GM12878 (cell line): ENCODE measurements around the gene THAP7. TPM values are rescaled to one million over a fixed set of nuclear protein-coding genes. Genes with fewer than 3 reads are reported as not detected.

Source experiments
- ATAC-seq: fragments of 200-7000 bp; cut with Tn5 transposase; 3 replicates; pipeline ENCODE4 v1.9.1; 2020; ENCODE audit warnings: mild to moderate bottlenecking, moderate library complexity
- BruUV-seq: library from RNA; stranded (reverse); fragments of 400-500 nt; replicated peaks from 2 replicates; lab custom pipeline; 2021; lab: Mats Ljungman, UMichigan
- CTCF ChIA-PET: fragments of 300-600 bp; sonication (Branson Sonifier 250); formaldehyde crosslinking; extraction: SDS; loops from one replicate; lab custom pipeline; 2021; ENCODE audit warnings: inconsistent platforms; lab: Yijun Ruan, JAX
- POLR2A ChIA-PET: fragments of 350-600 bp; formaldehyde crosslinking; extraction: SDS; loops from one replicate; lab custom pipeline; 2021; ENCODE audit warnings: inconsistent platforms; lab: Charles Lee
- RAD21 ChIA-PET: fragments of 300-600 bp; sonication (Branson Sonifier 250); formaldehyde crosslinking; loops from one replicate; lab custom pipeline; 2023; ENCODE audit warnings: antibody characterized with exemption; ENCODE audit not compliant: unreplicated experiment; lab: Charles Lee
- SMC1A ChIA-PET: fragments of 300-600 bp; sonication (Branson Sonifier 250); formaldehyde crosslinking; loops from one replicate; lab custom pipeline; 2023; ENCODE audit not compliant: unreplicated experiment, uncharacterized antibody; lab: Charles Lee
- DNase-seq: peaks from one replicate; pipeline ENCODE4 v3.0.0-alpha.2; 2011; ENCODE audit warnings: low read depth, low spot score
- FAIRE-seq: peaks from 3 replicates; lab custom pipeline; 2011; peaks lifted over from hg19 to GRCh38; lab: Jason Lieb, UNC
- H2AFZ ChIP-seq: 2 replicates; pipeline ENCODE4 v1.6.0; 2011; ENCODE audit warnings: low read depth, low read length, control low read depth; ENCODE audit not compliant: control insufficient read depth
- H3K27ac ChIP-seq: 2 replicates; pipeline ENCODE4 v1.5.1; 2011; ENCODE audit warnings: control low read depth; ENCODE audit not compliant: control insufficient read depth, insufficient read depth
- H3K27me3 ChIP-seq, 2 experiments: replicated peaks in 1 of 2; 2 replicates each; pipeline versions ENCODE4 v1.6.0 to v1.6.1; 2011; ENCODE audit warnings: low read length in 1 of 2; ENCODE audit not compliant: control insufficient read depth in 2 of 2, insufficient read depth in 2 of 2
- H3K36me3 ChIP-seq, 2 experiments: 2 replicates each; pipeline ENCODE4 v1.5.1; 2011; ENCODE audit warnings: low read length in 1 of 2; ENCODE audit not compliant: control insufficient read depth in 2 of 2, insufficient read depth in 2 of 2
- H3K4me1 ChIP-seq: 2 replicates; pipeline ENCODE4 v1.6.1; 2011; ENCODE audit warnings: mild to moderate bottlenecking, low read length, moderate library complexity, mixed read lengths; ENCODE audit not compliant: control insufficient read depth, insufficient read depth
- H3K4me2 ChIP-seq: 2 replicates; pipeline ENCODE4 v1.6.0; 2011; ENCODE audit warnings: control low read depth; ENCODE audit not compliant: control insufficient read depth, insufficient read depth
- H3K4me3 ChIP-seq: fragments of 200-600 bp; sonication (generic); 2 replicates; pipeline ENCODE4 v1.5.1; 2016
- H3K79me2 ChIP-seq: 2 replicates; pipeline ENCODE4 v1.6.0; 2011; ENCODE audit warnings: low read length; ENCODE audit not compliant: control insufficient read depth, insufficient read depth
- H3K9ac ChIP-seq: 2 replicates; pipeline ENCODE4 v1.8.0; 2011; ENCODE audit warnings: low read length, control low read depth, mixed read lengths; ENCODE audit not compliant: control insufficient read depth, insufficient read depth
- H3K9me3 ChIP-seq: replicated peaks from 3 replicates; pipeline ENCODE4 v1.5.1; 2011; ENCODE audit warnings: mild to moderate bottlenecking, low read length; ENCODE audit not compliant: control insufficient read depth, insufficient read depth
- H4K20me1 ChIP-seq: 2 replicates; pipeline ENCODE4 v1.6.0; 2011; ENCODE audit not compliant: control insufficient read depth, insufficient read depth
- ASH2L ChIP-seq: fragments of 300-600, 200-600 bp; sonication (generic); IDR thresholded peaks from 2 replicates; pipeline ENCODE4 v1.6.1; 2017; ENCODE audit warnings: low read depth, mild to moderate bottlenecking, borderline replicate concordance
- ATF7 ChIP-seq: fragments of 450-650 bp; IDR thresholded peaks from 2 replicates; pipeline ENCODE4 v1.6.1; 2016; ENCODE audit warnings: low read depth, mild to moderate bottlenecking
- BCL3 ChIP-seq: IDR thresholded peaks from 2 replicates; pipeline ENCODE4 v1.6.1; 2011; ENCODE audit warnings: borderline replicate concordance, low read depth, mild to moderate bottlenecking, moderate library complexity, low read length; ENCODE audit not compliant: insufficient read depth, poor library complexity, severe bottlenecking
- CEBPB ChIP-seq, 2 experiments: fragments of 150-350 bp in 1 of 2; IDR thresholded peaks; 2 replicates each; pipeline ENCODE4 v1.6.1; 2012 to 2014; ENCODE audit warnings: low read depth in 2 of 2, low read length in 2 of 2, borderline replicate concordance in 1 of 2, inconsistent platforms in 1 of 2
- ESRRA ChIP-seq: IDR thresholded peaks from 2 replicates; pipeline ENCODE4 v1.6.1; 2012; ENCODE audit warnings: mild to moderate bottlenecking, low read length, improper control_type of control experiment
- FOXM1 ChIP-seq: IDR thresholded peaks from 2 replicates; pipeline ENCODE4 v1.6.1; 2012; ENCODE audit warnings: low read depth, mild to moderate bottlenecking, inconsistent platforms, low read length, moderate library complexity
- MEF2B ChIP-seq: fragments of 450-650 bp; IDR thresholded peaks from 2 replicates; pipeline ENCODE4 v1.6.1; 2018; ENCODE audit warnings: mild to moderate bottlenecking, moderate library complexity; ENCODE audit not compliant: partially characterized antibody, poor library complexity, severe bottlenecking
- MYB ChIP-seq: fragments of 150-350 bp; IDR thresholded peaks from 2 replicates; pipeline ENCODE4 v1.6.1; 2014; ENCODE audit warnings: mild to moderate bottlenecking, low read depth, low read length, borderline replicate concordance
- PRDM15 ChIP-seq: fragments of 450-650 bp; formaldehyde crosslinking; IDR thresholded peaks from 2 replicates; pipeline ENCODE4 v1.4.0; 2020; ENCODE audit warnings: mild to moderate bottlenecking, moderate library complexity
- RBBP5 ChIP-seq: fragments of 200-600 bp; sonication (generic); conservative IDR thresholded peaks from 2 replicates; pipeline ENCODE4 v1.6.1; 2016
- RCOR1 ChIP-seq: conservative IDR thresholded peaks from 2 replicates; pipeline ENCODE4 v1.6.1; 2012; ENCODE audit warnings: low read depth, low read length, improper control_type of control experiment
- SRF ChIP-seq, 2 experiments: IDR thresholded peaks; 2 replicates each; pipeline ENCODE4 v1.6.1; 2011; ENCODE audit warnings: low read depth in 2 of 2, low read length in 2 of 2, mild to moderate bottlenecking in 1 of 2, moderate library complexity in 1 of 2
- ZBTB40 ChIP-seq: fragments of 450-650 bp; IDR thresholded peaks from 2 replicates; pipeline ENCODE4 v1.6.1; 2016; ENCODE audit warnings: mild to moderate bottlenecking, moderate library complexity, borderline replicate concordance
- ZSCAN29 ChIP-seq: fragments of 450-650 bp; IDR thresholded peaks from 2 replicates; pipeline ENCODE4 v1.6.1; 2017; ENCODE audit warnings: mild to moderate bottlenecking, moderate library complexity
- WGBS: methylation state at CpG from one replicate; pipeline ENCODE4 v1.1.6; 2016; ENCODE audit warnings: low lambda C conversion rate; ENCODE audit not compliant: insufficient replicate concordance, insufficient coverage; ENCODE audit errors: missing lambda C conversion rate; 5-methylcytosine and 5-hydroxymethylcytosine counted together
- in situ Hi-C: fragments of 300-500 bp; cut with MboI; formaldehyde crosslinking; loops from 9 replicates; pipeline ENCODE4 v1.14.3; 2018; ENCODE audit warnings: mixed read lengths
- intact Hi-C: fragments of 100-400 bp; cut with micrococcal nuclease; formaldehyde crosslinking; loops from one replicate; pipeline ENCODE4 v1.14.2; 2022; ENCODE audit not compliant: unreplicated experiment
- polyA plus RNA-seq, 11 experiments: library from polyadenylated mRNA; depleted of rRNA in 4 of 11; unstranded in 6 of 11; stranded (reverse) in 5 of 11; fragments of >200 nt; fragmentation: Nextera tagmentation in 4 of 11; fragmentation: Illumina TruSeq in 1 of 11; extraction: Ambion mirVana in 4 of 11; extraction: Trizol in 1 of 11; gene quantifications; 1 replicate in 1 of 11; 2 replicates in 10 of 11; pipeline versions ENCODE4 v1.2.1 to v1.2.3, GENCODE V29; 2011 to 2016; ENCODE audit warnings: inconsistent platforms in 2 of 11, missing spikeins in 2 of 11, low read depth in 1 of 11
- total RNA-seq, 4 experiments: library from RNA; depleted of rRNA in 3 of 4; stranded (reverse); fragments of >200 nt in 3 of 4; fragmentation: Illumina TruSeq in 1 of 4; extraction: Trizol in 1 of 4; gene quantifications; 2 replicates each; pipeline versions ENCODE4 v1.2.1 to v1.2.3, GENCODE V29; 2013 to 2021

The THAP7 gene
- total and polyA plus RNA-seq, 10 of the 15 experiments (the other 5 are each of a cell fraction or from before 2014, with no cell fraction given), result 0.66 to 58.3 (median 26.3) TPM

DNA sequence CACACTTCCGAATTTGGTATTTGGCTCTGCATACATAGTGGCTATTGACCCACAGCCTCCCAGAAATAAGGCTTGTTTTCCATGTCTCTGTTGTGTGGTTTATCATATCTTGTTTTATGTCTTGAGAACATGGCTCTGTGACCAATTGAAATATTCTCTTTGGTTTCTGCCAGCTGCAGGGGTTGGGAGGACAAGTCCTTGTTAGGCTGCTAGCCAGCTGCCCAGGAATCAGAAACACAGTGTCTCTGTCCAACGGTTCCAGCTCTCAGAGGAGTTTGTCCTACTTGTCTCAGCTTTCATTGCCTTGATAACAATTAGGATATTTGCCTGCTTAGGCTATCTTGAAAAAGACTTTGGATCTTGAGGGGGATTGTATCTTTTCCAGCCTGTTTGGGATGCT is 36.5 kb upstream of the THAP7 start:
- H3K4me2 ChIP-seq, result no peak overlapping the region
- ATAC-seq (no peak), DNase-seq (no peak), FAIRE-seq (no peak)
- no peak overlapping the region for H2AFZ ChIP-seq
- in situ Hi-C loops (no loop called here), intact Hi-C loops (no loop called here)
- WGBS, result 50% methylated on average over 2 of the region's 2 CpGs
- H3K36me3 ChIP-seq, result no peaks in the 10 kb centered on the region
- ChIA-PET CTCF (no interaction called here), SMC1A (no interaction called here), RAD21 (no interaction called here), POLR2A (no interaction called here)
- H3K4me3 ChIP-seq, result no peak overlapping the region
- H3K9ac ChIP-seq, result no peak overlapping the region
- no peaks in the 10 kb centered on the region for H3K9me3 ChIP-seq
- H3K27ac ChIP-seq, result no peak overlapping the region
- BruUV-seq, result no TSS peak
- no peaks in the 10 kb centered on the region for H3K27me3 ChIP-seq
- no peaks in the 10 kb centered on the region for H4K20me1 ChIP-seq
- peaks cover 5% of the 10 kb centered on the region for H3K4me1 ChIP-seq
- no peaks in the 10 kb centered on the region for H3K79me2 ChIP-seq
- no peak for TF ChIP-seq MEF2B
- no peak for TF ChIP-seq ZBTB40
- no peak for TF ChIP-seq ASH2L
- no peak for TF ChIP-seq BCL3
- TF ChIP-seq MYB, result no peak
- TF ChIP-seq ESRRA, result no peak
- no peak for TF ChIP-seq RBBP5
- no peak for TF ChIP-seq FOXM1
- no peak for TF ChIP-seq ATF7
- TF ChIP-seq SRF (IDR thresholded peaks at IDR 0.05; ENCODE audit: low read depth in 2 of 2, low read length in 2 of 2), result no peak
- no peak for TF ChIP-seq ZSCAN29
- no peak for TF ChIP-seq PRDM15 (CRISPR knock-in tag)
- no peak for TF ChIP-seq RCOR1
- no peak for TF ChIP-seq CEBPB (IDR thresholded peaks at IDR 0.05; ENCODE audit: borderline replicate concordance in 1 of 2, low read depth in 2 of 2, low read length in 2 of 2)
